A549 treated with ZK216348 at 1 μM for 4 hours (cell line): ENCODE results near the gene ARHGDIB. TPM values are rescaled to one million over a fixed set of nuclear protein-coding genes. Genes with fewer than 3 reads are reported as not detected.

ENCODE experiments used
- total RNA-seq: library from RNA; stranded (reverse); fragments of 200-300 nt; extraction: Qiagen RNA extraction; gene quantifications from 5 replicates; pipeline ENCODE4 v1.2.3, GENCODE V29; 2022; ENCODE audit warnings: low read depth

The ARHGDIB gene
- total RNA-seq: 1.5 to 2.1 TPM (median 1.9 TPM) in 5 replicates

GRCh38 chr12:14961466-14962152, at the start of gene ARHGDIB:
ARHGDIB (minus strand) TSS chr12:14961601; CDS start chr12:14950712, 10,889 bp downstream.

DNA sequence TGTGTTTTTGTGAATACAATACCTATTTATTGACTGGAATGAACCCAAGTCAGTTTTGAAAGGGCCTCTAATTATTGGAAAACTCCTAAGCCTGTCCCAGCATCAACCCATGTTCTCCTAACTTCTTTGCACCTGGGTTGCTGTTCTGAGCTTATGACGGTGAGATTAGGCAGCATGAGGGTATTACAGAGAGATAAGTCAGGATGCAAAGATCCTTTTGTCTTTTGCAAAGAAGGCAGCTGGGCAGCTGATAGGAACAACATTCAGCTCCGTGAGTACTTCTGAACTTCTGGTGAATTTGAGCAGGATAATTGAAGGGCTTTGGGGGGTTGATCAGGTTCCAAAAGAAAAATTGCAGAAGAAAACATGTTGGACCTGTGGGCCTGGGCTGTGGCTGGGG, 11.4 kb upstream of the ARHGDIB start, which contains the start of gene PDE6H:
TSS of gene PDE6H (plus strand) at position 227 of the 400 bp plus-strand sequence. CDS start 4,971 bp downstream, outside the sequence.

DNA sequence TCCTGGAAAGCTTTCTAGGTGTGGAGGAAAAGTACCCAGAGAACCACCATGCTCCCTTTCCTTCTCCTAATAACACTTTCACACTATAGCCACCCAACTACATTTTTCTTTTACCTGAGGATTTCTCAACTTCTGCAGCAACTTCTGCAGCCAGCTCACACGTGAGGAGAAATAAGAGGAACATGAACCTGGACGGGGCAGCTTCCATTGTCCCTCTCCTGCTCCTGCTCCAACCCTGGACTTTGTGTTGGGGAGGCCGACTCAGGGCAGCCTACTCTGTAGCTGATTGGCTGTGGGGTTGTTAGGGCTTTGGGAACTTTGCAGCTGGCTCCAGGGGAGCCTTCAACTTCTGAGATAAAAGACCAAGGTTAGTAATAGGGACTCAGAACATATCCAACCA, 23.1 kb downstream of the ARHGDIB start, which contains the start of gene ERP27:
TSS of gene ERP27 (minus strand) at position 237 of the 400 bp plus-strand sequence. CDS start at position 208, 29 bp downstream.

Other genes starting within 250 kb of the ARHGDIB start
- 45.5 to 70.9 TPM (median 48.0 TPM) in 5 replicates for gene WBP11, start 158.1 kb downstream of the ARHGDIB start, total RNA-seq
- gene C12orf60, start 157.9 kb downstream of the ARHGDIB start, total RNA-seq: 1.3 to 2.1 TPM (median 1.7 TPM) in 5 replicates
- not detected in 5 replicates for gene SMCO3, start 147.4 kb downstream of the ARHGDIB start, total RNA-seq
- gene ART4, start 118.1 kb downstream of the ARHGDIB start, total RNA-seq: not detected in 5 replicates
- 0.45 TPM in 1 of 5 replicates, not detected in the others for gene MGP, start 75.7 kb downstream of the ARHGDIB start, total RNA-seq
- gene ERP27, start 23.1 kb downstream of the ARHGDIB start, total RNA-seq: not detected in 5 replicates
- not detected in 5 replicates for gene PDE6H, start 11.4 kb upstream of the ARHGDIB start, total RNA-seq